Activated CD4-positive, alpha-beta T cell treated with anti-CD3 and anti-CD28 coated beads for 48 hours (primary cell): ENCODE results near the gene AUH.

Experiments used
- DNase-seq: peaks from one replicate; pipeline ENCODE4 v3.0.0-alpha.2; 2020

Gene AUH

DNA sequence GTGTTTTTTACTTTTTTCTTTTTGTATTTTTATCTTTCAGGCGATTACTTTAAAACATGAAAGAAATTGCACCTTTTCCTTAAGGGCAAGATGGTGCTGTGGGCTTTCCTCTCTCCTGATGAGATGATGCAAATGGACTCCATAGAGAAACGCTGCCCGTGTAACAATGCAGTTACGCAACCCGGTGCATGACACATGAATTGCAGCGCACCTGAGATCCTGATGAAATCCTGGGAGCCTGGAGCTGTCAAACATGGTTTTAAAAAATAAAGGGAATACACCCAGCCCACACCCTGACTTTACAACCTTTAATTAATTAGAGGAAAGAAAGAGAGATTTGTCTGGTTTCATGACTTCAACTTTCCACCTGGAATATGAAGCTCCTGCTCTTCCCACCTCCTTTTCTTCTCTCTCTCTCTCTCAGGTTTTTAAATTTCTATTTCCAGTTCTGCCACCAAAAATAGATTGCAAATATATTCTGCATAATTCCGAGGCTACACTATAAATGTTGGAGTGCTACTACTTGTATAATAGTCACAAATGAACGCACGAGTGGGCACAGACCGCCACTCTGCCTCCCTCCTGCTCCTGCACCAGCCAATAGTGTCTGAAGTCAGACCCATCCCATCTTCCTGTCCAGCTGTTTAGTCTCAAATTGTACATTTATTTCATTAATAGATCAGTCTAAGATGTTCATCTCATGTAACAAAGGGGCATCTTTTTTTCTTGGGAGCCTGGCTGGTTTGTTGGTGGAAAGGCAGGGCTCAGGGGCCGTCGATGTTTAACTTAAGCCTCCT, 179.1 kb downstream of the AUH start:
- no peak for DNase-seq

DNA sequence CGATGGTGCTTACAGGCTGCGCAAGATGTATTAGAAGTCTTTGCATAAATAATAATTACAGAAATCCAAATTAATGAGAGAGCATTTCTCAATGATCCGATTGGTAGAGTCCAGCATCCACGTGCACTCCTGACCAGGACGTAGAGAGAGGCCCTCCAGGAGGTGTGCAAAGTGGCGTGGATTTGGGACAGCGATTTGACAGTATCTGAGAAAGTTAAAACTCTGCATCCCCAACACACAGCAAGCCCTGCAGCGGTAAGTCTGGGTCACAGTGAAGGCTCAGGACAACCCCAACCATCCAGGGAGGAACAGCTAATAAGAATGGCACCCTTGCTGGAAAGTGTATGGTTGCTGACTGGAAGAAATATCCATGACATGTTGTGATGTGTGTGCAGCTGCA, 180.2 kb downstream of the AUH start:
- DNase-seq: no peak

DNA sequence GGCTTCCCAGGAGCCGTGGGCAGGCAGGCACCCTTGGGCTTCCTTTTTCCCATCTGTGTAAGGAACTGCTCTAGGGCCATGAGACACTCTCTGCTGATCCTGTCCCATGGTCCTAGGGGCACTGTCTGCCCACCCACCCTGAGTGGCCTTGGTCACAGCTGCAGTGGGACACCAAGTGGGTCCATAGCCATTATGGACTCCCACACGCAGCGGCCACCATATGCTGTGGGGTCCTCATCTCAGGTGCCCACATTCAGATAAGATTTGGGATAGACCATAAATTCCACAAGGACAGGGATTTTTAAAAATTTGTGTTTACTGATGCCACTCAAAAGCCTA, 180.8 kb downstream of the AUH start:
- DNase-seq: no peak

DNA sequence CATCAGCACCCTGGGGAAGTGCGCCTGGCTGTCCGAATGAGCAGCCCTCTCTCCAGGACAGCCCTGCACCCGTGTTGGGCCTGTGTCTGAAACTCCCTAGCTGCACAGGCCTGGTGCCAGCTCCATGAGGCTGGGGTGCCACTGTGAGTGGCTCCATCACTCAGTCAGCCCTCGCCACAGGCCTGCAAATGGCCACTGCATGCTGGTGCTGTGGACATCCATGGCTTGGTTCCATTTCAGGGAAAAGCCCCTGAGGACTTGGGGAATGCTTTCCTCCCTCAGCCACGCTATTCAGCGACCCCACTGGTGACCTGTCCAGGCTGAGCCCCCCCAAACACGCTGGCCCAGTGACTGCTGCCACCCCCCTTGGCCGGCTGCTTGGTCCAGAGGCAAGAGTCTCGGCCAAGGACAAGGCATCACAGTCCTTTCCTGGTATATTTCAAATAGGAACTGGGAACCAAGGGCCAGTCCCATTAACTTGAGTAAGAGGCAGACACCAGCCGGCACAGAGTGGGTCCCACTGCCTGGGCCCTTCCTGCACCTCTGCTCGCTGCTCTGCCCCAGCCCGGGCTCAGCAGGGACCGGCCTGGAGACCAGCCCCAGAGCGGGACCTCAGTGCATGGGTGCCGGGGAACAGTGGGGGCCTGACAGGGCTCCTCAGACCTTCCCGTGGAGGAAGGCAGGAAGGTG, 181.3 kb downstream of the AUH start:
- DNase-seq: peak; percentile 2

GRCh38 chr9:91179237-91180138, 182.2 kb downstream of the AUH start:
- peak; percentile 22 for DNase-seq

- peak; percentile 51 for DNase-seq
Observed at GRCh38 chr9:91178281-91179236, 183.2 kb downstream of the AUH start.

GRCh38 chr9:91177661-91178280, 183.9 kb downstream of the AUH start:
- peak; percentile 81 for DNase-seq

GRCh38 chr9:91177081-91177480, 184.6 kb downstream of the AUH start:
- DNase-seq: no peak

DNA sequence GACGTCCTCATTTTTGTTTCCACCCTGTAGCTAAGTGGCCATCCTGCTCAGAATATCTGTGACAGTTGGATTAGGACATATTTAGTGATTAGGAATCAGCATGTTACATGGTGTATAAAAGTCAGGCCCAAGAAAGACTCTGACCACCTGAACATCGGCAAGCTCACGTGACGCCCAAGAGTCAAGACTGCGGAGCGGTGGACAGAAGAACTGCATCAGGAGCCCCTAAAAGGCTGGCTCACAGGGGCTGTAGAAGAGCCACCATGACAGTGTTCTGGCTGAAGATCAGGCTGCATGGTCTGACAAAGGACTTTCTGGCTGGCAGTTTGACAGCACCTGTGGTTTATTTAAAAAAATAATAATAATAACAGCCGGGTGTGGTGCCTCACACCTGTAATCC, 185.3 kb downstream of the AUH start:
- DNase-seq: no peak

DNA sequence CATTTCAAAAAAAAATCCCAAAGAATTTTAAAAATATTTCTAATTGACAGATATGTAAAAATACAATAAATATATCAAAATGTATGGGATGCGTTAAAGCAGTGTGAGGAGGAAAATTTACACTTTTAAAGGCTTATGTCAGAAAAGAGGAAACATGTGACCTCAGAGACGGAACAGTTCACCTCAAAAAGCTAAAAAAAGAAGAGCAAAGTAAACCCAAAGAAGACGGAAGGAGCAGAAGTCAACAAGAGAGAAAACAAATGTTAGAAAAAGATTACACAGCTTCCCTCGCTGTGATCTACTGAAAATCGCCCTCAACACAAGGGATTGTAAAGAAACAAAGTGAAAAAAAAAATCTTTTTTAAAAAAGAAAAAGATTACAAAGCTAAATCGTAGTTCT, 186.9 kb downstream of the AUH start:
- no peak for DNase-seq

DNA sequence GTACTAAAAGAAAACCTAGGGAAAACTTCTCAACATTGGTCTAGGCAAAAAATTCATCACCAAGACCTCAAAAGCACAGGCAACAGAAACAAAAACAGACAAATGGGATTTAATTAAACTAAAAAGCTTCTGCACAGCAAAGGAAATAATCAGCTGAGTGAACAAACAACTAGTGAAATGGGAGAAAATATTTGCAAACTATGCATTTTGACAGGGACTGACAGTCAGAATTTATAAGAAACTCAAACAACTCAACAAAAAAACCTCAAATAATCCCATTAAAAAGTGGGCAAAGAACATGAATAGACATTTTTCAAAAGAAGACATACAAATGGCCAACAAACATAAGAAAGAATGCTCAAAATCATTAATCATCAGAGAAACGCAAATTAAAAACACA, 189.4 kb downstream of the AUH start:
- no peak for DNase-seq

DNA sequence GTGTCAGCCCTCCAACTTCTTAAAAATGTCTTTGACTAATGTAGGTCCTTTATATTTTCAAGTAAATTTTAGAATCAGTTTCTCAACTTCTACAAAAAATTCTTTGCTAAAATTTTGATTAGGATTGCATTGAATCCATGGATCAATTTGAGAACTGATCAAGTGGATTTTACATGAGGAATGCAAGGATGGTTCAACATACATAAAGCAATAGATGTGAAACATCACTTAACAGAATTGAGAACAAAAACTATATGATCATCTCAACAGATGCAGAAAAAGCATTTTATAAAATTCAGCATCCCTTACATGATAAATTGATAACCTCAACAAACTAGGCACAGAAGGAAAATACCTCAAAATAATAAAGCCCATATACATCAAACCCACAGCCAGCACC, 190.8 kb downstream of the AUH start:
- DNase-seq: no peak

- no peak for DNase-seq
Observed at GRCh38 chr9:91166796-91167366, 194.8 kb downstream of the AUH start.

DNA sequence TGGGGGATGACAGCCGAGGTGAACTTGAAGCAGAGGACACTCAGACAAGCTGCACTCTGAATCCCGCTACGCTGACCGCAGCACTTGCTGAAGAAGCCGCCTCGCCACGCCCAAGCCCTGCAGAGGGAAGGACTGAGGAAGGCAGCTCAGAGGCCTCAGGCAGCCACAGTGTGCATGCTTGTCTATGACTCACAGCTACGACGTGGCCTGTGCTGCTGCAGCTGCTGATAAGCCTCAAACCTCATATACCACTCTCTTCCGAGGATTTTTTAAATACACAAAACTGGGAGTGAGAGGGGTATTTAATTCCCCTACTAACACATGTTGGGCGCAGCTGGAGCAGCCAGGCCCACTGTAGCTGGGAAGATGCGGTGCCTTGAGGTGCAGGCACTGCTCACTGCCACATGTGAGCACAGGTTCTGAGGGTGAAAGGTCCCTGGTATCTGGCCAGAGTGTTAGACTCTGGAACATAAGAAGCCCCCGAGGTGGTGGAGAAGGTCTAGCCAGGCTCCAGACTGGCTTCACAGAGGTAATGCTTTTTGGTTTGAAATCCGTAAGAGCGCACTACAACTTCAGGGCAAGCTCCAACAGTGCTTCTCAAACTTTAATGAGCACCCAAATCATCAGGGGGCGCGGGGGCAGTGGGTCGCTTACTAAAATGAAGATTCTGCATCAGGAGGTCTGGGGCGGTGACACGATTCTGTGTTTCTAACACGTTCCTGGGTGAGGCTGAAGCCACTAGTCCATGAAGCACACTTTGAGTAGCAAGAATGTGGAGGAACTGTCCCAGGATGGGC, 196.8 kb downstream of the AUH start:
- DNase-seq: peak; percentile 86
